BLaER1 (cell line): ENCODE measurements around the gene B3GALT5.
"Not testable (repeated sequence)": the region's sequence is repeated elsewhere in the genome, so short reads cannot be mapped to it uniquely, and the experiment has no call there.

Experiments used
- H3K27ac ChIP-seq: shearing (Covaris generic); formaldehyde crosslinking; 2 replicates; pipeline ENCODE4 v1.8.1; 2022
- H3K27me3 ChIP-seq: shearing (Covaris generic); formaldehyde crosslinking; 2 replicates; pipeline ENCODE4 v1.8.1; 2022
- H3K36me3 ChIP-seq: shearing (Covaris generic); formaldehyde crosslinking; 2 replicates; pipeline ENCODE4 v1.8.1; 2022
- H3K4me1 ChIP-seq: shearing (Covaris generic); formaldehyde crosslinking; 2 replicates; pipeline ENCODE4 v1.8.1; 2022
- H3K4me2 ChIP-seq: shearing (Covaris generic); formaldehyde crosslinking; 2 replicates; pipeline ENCODE4 v1.8.1; 2022
- H3K4me3 ChIP-seq: shearing (Covaris generic); formaldehyde crosslinking; 2 replicates; pipeline ENCODE4 v1.8.1; 2022
- H3K9ac ChIP-seq: shearing (Covaris generic); formaldehyde crosslinking; 2 replicates; pipeline ENCODE4 v1.8.1; 2022
- H3K9me3 ChIP-seq: shearing (Covaris generic); formaldehyde crosslinking; 2 replicates; pipeline ENCODE4 v1.8.1; 2022
- H4K20me1 ChIP-seq: shearing (Covaris generic); formaldehyde crosslinking; 2 replicates; pipeline ENCODE4 v1.8.1; 2022
- Cebpa-rat ChIP-seq: shearing (Covaris generic); IDR thresholded peaks from 2 replicates; pipeline ENCODE4 v1.8.1; 2022

B3GALT5 gene

DNA sequence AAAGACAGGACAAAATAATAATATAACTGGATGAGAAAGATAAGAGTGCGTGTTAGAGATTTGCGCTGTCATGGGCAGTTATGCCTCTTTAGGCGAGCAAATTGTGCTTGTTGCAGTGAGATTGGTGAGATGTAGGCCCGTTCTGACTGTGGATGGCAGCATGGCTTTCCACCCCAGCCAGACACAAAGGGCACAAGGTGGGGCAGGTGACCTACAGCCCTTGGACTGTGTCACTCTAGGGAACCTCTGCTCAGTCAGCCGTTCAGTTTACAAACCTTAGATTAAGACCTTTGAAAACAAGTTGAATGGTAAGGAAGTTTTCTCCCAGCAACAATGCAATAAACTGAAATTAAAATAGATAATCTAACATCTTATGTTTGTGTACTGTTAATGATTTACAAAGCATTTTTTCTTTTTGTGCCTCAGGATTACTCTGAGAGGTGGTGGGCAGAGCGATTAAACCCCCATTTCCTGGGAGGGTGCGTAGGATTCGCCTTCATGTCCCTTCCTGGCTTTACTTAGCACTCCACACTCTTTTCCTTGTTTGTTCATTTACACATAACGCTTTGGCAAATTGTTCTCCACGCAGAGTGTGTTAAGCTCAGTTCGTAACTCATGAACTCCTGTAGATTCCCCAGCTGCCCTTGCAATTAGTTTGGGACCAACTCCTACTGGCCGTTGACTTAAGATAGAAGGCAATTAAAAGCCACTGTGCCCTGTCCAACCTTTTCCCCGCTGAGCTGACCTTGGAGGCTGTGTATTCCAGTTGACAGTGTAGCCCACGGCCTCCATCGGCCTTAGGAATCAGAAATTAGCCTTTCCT is 74.1 kb downstream of the B3GALT5 start:
- no peak overlapping the region for H3K27ac ChIP-seq
- H4K20me1 ChIP-seq: no peaks in the 10 kb centered on the region
- no peak for TF ChIP-seq Cebpa-rat
- H3K36me3 ChIP-seq: no peaks in the 10 kb centered on the region
- H3K4me2 ChIP-seq: no peak overlapping the region
- no peak overlapping the region for H3K4me3 ChIP-seq
- no peaks in the 10 kb centered on the region for H3K27me3 ChIP-seq
- no peak overlapping the region for H3K9ac ChIP-seq
- H3K4me1 ChIP-seq: no peaks in the 10 kb centered on the region
- H3K9me3 ChIP-seq: peaks cover 18% of the 10 kb centered on the region; the same call in 1 of the 2 replicates

DNA sequence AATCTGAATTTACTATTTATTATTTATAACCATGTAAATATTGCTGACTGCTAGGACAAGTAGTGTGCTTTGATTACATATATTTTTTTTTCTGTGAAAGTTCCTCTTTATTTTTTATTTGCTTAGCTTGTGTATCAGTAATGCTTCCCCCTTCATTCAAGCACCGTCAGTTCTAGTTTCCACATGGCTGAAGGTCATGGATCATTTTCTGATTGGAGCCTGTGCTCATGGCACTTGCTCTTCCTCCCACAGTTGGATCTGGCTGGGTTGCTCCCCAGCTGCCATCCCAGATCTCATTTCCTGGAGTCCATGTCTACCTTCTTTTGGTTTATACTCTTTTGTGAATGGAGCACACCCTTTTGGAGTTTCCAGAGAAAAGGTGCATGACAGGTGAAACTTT is 75.3 kb downstream of the B3GALT5 start:
- Histone ChIP-seq H3K4me3 (no peak overlapping the region), H3K9ac (no peak overlapping the region), H3K4me2 (no peak overlapping the region), H3K27ac (no peak overlapping the region), H3K9me3 (peaks cover 8% of the 10 kb centered on the region; the same call in 1 of the 2 replicates), H3K4me1 (no peaks in the 10 kb centered on the region), H4K20me1 (no peaks in the 10 kb centered on the region), H3K27me3 (no peaks in the 10 kb centered on the region), H3K36me3 (no peaks in the 10 kb centered on the region)
- TF ChIP-seq Cebpa-rat: no peak

DNA sequence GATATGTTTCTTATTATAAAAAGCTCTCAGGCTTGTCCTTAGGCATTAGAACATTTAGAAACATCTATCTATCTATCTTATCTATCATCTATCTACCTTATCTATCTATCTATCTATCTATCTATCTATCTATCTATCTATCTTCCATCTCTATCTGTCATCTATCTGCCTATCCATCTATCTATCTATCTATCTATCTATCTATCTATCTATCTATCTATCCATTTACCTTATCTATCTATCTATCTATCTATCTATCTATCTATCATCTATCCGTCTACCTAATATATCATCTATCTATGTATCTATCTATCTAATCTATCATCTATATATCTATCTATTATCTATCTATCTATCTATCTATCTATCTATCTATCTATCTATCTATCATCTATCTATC is 77.1 kb downstream of the B3GALT5 start:
- not testable (repeated sequence) for H3K4me2 ChIP-seq, H3K9me3 ChIP-seq, H4K20me1 ChIP-seq, H3K4me1 ChIP-seq, H3K36me3 ChIP-seq, H3K27me3 ChIP-seq, H3K4me3 ChIP-seq, H3K27ac ChIP-seq, H3K9ac ChIP-seq

DNA sequence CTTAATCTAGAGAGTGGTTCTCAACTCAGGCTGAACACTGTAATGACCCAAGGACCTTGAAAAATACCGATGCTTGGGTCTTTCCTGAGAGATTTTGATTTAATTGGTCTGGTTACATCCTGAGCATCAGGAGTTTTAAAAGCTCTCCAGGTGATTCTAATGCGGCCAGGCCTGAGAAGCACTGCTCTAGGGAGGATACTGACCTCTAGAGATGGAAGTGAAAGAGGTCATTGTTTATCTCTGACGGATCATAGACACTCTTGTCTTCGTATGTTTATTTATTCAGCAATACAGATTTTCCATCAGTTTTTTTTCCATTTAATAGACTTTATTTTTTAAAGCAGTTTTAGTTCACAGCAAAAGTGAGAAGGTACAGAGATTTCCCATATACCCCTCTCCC is 77.7 kb downstream of the B3GALT5 start:
- H3K27ac ChIP-seq: no peak overlapping the region
- H3K4me1 ChIP-seq: no peaks in the 10 kb centered on the region
- no peaks in the 10 kb centered on the region for H3K27me3 ChIP-seq
- no peak overlapping the region for H3K4me2 ChIP-seq
- no peak overlapping the region for H3K4me3 ChIP-seq
- TF ChIP-seq Cebpa-rat: no peak
- no peak overlapping the region for H3K9ac ChIP-seq
- no peaks in the 10 kb centered on the region for H3K9me3 ChIP-seq
- H4K20me1 ChIP-seq: no peaks in the 10 kb centered on the region
- H3K36me3 ChIP-seq: no peaks in the 10 kb centered on the region

DNA sequence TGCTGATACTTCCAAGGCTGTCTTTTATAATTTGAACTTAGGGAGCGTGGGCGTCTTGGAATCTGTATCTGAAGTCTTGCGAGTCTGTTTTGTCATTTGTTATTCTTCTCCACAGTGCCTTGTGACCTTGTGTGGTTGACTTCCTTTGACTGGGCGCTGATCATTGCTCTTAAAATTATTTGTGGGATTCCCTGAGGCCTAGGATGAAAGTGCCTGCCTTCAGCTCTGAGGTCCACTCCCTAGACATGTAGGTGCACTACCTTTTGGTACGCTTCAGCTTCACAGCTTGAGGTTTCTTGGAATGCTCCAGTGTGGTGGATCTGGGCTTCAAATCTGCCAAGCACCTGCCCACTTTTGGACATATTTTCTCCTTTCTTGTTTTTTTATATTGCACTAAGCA is 82.0 kb downstream of the B3GALT5 start:
- Histone ChIP-seq H3K36me3 (no peaks in the 10 kb centered on the region), H4K20me1 (no peaks in the 10 kb centered on the region), H3K4me1 (no peaks in the 10 kb centered on the region), H3K9me3 (no peaks in the 10 kb centered on the region), H3K4me3 (no peak overlapping the region), H3K27ac (no peak overlapping the region), H3K4me2 (no peak overlapping the region), H3K9ac (no peak overlapping the region), H3K27me3 (no peaks in the 10 kb centered on the region)
- TF ChIP-seq Cebpa-rat: no peak

DNA sequence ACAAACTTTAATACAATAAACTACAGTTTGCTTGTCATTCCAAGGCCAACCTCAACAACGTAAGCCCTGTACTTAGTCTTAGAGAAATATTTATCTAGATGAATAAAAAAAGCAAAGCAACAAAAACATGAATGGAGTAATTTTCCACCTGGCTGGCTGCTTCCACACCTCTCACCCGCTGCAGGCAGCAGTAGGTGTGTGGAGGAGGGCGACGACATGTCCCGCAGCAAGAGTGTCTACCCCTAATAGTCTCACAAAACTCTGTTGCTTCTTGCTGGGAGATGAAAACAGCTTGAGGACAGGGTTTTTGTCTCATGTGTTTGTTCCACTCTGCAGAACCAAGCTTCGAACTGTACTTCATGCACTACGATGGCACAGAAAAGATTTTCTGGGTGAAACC is 83.5 kb downstream of the B3GALT5 start:
- Histone ChIP-seq H3K9ac (no peak overlapping the region), H3K4me3 (no peak overlapping the region), H3K27me3 (no peaks in the 10 kb centered on the region), H3K36me3 (no peaks in the 10 kb centered on the region), H3K4me1 (no peaks in the 10 kb centered on the region), H3K9me3 (no peaks in the 10 kb centered on the region), H4K20me1 (no peaks in the 10 kb centered on the region), H3K27ac (no peak overlapping the region), H3K4me2 (no peak overlapping the region)
- no peak for TF ChIP-seq Cebpa-rat

DNA sequence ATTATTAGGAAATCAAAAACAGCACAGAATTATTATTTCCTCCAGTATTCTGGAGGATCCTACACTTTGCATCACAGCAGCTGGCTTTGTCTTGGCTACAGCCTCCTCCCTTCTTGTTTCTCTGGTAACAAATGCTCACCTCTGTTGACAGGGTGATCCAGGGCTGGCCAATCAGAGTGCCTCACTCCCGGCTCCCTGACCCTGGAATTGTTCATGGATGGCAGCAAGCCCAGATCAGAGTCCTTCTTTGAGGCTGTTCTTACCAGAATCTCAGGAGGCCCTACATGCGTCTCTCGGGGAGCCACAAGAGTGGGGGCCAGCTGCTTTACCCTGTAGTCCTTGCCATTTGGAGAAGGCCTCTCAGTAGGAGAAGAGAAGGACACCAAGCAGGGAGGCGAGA is 83.9 kb downstream of the B3GALT5 start:
- TF ChIP-seq Cebpa-rat: no peak
- Histone ChIP-seq H3K9me3 (no peaks in the 10 kb centered on the region), H3K4me1 (no peaks in the 10 kb centered on the region), H3K27ac (no peak overlapping the region), H3K4me2 (no peak overlapping the region), H3K9ac (no peak overlapping the region), H3K4me3 (no peak overlapping the region), H4K20me1 (no peaks in the 10 kb centered on the region), H3K36me3 (no peaks in the 10 kb centered on the region), H3K27me3 (no peaks in the 10 kb centered on the region)

DNA sequence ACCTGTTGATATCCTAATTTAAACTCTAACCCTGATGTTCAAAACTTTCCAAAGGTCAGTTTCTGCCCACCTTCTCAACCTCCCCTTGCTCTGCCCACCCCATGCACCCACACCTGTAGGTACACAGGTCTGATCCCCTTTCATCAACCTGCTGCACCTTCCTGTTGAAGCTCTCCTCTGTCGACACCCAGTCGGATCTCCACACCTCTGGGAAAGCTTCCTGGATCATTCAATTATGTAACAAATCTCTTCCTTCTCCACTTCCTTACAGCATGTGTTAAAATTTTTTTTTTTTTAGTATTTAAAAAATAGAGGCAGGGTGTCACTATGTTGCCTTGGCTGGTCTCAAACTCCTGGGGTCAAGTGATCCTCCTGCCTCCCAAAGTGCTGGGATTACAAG is 87.6 kb downstream of the B3GALT5 start:
- H3K27me3 ChIP-seq: no peaks in the 10 kb centered on the region
- no peak overlapping the region for H3K27ac ChIP-seq
- no peak for TF ChIP-seq Cebpa-rat
- H3K4me2 ChIP-seq: no peak overlapping the region
- peaks cover 6% of the 10 kb centered on the region; the same call in 1 of the 2 replicates for H3K9me3 ChIP-seq
- H3K4me1 ChIP-seq: no peaks in the 10 kb centered on the region
- H3K9ac ChIP-seq: no peak overlapping the region
- H3K4me3 ChIP-seq: no peak overlapping the region
- H4K20me1 ChIP-seq: no peaks in the 10 kb centered on the region
- H3K36me3 ChIP-seq: no peaks in the 10 kb centered on the region

DNA sequence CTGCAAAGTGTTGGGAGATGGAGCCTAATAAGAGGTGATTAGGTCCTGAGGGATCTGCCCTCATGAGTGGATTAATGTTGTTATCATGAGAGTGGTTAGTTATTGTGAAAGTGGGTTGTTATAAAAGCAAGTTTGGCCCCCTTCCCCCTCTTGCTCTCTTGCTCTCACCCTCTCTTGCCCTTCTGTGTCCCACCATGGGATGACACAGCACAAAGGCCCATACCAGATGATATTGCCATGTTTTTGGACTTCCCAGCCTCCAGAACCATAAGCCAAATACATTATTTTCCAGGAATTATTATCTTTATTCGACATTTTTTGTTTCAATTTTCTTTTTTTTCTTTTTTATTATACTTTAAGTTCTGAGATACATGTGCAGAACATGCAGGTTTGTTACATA is 90.8 kb downstream of the B3GALT5 start:
- no peak for TF ChIP-seq Cebpa-rat
- Histone ChIP-seq H3K27ac (no peak overlapping the region), H3K4me2 (no peak overlapping the region)

DNA sequence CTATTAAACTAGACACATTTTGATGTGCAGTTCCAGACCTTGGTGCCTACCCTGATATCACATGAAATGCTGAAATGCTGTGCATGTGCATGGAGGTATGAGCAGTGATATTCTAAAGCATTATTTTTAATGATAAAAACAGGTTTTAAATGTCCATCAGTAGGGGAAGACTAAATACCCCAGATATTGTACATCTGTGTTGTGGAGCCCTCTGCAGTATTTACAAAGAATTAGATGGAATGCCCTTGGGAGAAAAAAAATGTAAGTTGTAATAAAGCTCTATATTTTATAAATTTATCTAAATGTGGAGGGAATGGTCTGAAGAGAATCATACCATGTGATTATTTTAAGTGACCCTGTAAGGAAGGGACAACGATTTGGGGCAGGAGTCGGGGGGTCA is 93.1 kb downstream of the B3GALT5 start:
- TF ChIP-seq Cebpa-rat: no peak
- no peaks in the 10 kb centered on the region for H3K27me3 ChIP-seq
- no peak overlapping the region for H3K27ac ChIP-seq
- H4K20me1 ChIP-seq: no peaks in the 10 kb centered on the region
- no peak overlapping the region for H3K9ac ChIP-seq
- H3K4me1 ChIP-seq: no peaks in the 10 kb centered on the region
- no peaks in the 10 kb centered on the region for H3K36me3 ChIP-seq
- no peak overlapping the region for H3K4me3 ChIP-seq
- peaks cover 6% of the 10 kb centered on the region; the same call in 1 of the 2 replicates for H3K9me3 ChIP-seq
- H3K4me2 ChIP-seq: no peak overlapping the region

More for the DNA sequence above, 90.8 kb downstream of the B3GALT5 start:
- peaks cover 6% of the 10 kb centered on the region; the same call in 1 of the 2 replicates for H3K9me3 ChIP-seq
- no peak overlapping the region for H3K9ac ChIP-seq
- no peaks in the 10 kb centered on the region for H3K4me1 ChIP-seq
- H3K4me3 ChIP-seq: no peak overlapping the region
- H4K20me1 ChIP-seq: no peaks in the 10 kb centered on the region
- no peaks in the 10 kb centered on the region for H3K36me3 ChIP-seq
- H3K27me3 ChIP-seq: no peaks in the 10 kb centered on the region
